Esophagus squamous epithelium (tissue), 4 donors: Measurements from ENCODE around the gene GPC5.

Experiments
- POLR2A ChIP-seq, 4 donors: fragments of 450-650 bp; IDR thresholded peaks; one replicate each; pipeline ENCODE4 v1.6.1; 2017; ENCODE audit warnings: antibody characterized with exemption in 4 of 4, mild to moderate bottlenecking in 4 of 4, moderate library complexity in 3 of 4
- TF ChIP-seq, protein P1 (sequence below), 6 experiments: fragments of 450-650 bp in 4 of 6; fragments of 200-600 bp in 2 of 6; sonication (generic) in 2 of 6; IDR thresholded peaks; one replicate each; pipeline ENCODE4 v1.5.1; 2016 to 2019; ENCODE audit warnings: antibody characterized with exemption in 6 of 6, mild to moderate bottlenecking in 4 of 6, moderate library complexity in 4 of 6

GRCh38 chr13:92101801-92102200 lies 703.4 kb downstream of the GPC5 start:
- no peak for TF ChIP-seq POLR2A (IDR thresholded peaks at IDR 0.05)
- TF ChIP-seq, protein P1, sequence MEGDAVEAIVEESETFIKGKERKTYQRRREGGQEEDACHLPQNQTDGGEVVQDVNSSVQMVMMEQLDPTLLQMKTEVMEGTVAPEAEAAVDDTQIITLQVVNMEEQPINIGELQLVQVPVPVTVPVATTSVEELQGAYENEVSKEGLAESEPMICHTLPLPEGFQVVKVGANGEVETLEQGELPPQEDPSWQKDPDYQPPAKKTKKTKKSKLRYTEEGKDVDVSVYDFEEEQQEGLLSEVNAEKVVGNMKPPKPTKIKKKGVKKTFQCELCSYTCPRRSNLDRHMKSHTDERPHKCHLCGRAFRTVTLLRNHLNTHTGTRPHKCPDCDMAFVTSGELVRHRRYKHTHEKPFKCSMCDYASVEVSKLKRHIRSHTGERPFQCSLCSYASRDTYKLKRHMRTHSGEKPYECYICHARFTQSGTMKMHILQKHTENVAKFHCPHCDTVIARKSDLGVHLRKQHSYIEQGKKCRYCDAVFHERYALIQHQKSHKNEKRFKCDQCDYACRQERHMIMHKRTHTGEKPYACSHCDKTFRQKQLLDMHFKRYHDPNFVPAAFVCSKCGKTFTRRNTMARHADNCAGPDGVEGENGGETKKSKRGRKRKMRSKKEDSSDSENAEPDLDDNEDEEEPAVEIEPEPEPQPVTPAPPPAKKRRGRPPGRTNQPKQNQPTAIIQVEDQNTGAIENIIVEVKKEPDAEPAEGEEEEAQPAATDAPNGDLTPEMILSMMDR (IDR thresholded peaks at IDR 0.05): no peak
